Suprapubic skin (tissue), 4 donors: Measurements from ENCODE around the gene NLRP1. TPM values are rescaled to one million over a fixed set of nuclear protein-coding genes. Genes with fewer than 3 reads are reported as not detected.

Experiments
- DNase-seq, 2 donors: peaks; one replicate each; pipeline ENCODE4 v3.0.0-alpha.2; 2019; ENCODE audit warnings: low spot score in 2 of 2
- H3K27ac ChIP-seq: fragments of 200-600 bp; sonication (generic); one replicate; pipeline ENCODE4 v1.5.1; 2019
- H3K27me3 ChIP-seq: fragments of 200-600 bp; sonication (generic); one replicate; pipeline ENCODE4 v1.5.1; 2019
- H3K36me3 ChIP-seq: fragments of 200-600 bp; sonication (generic); one replicate; pipeline ENCODE4 v1.5.1; 2019
- H3K4me1 ChIP-seq: fragments of 200-600 bp; sonication (generic); one replicate; pipeline ENCODE4 v1.5.1; 2019
- H3K4me3 ChIP-seq: fragments of 200-600 bp; sonication (generic); one replicate; pipeline ENCODE4 v1.5.1; 2019; ENCODE audit warnings: mild to moderate bottlenecking
- H3K9me3 ChIP-seq: fragments of 200-600 bp; sonication (generic); one replicate; pipeline ENCODE4 v1.5.1; 2019
- CTCF ChIP-seq, 2 donors: fragments of 200-600 bp in 1 of 2; fragments of 450-650 bp in 1 of 2; sonication (generic) in 1 of 2; IDR thresholded peaks; one replicate each; pipeline ENCODE4 v1.5.1; 2016 to 2019; ENCODE audit warnings: antibody characterized with exemption in 2 of 2, mild to moderate bottlenecking in 1 of 2, moderate library complexity in 1 of 2
- EP300 ChIP-seq: sonication (generic); formaldehyde crosslinking; IDR thresholded peaks from one replicate; pipeline ENCODE4 v1.6.1; 2017; ENCODE audit warnings: antibody characterized with exemption
- POLR2A ChIP-seq, 2 donors: fragments of 450-650 bp; IDR thresholded peaks; one replicate each; pipeline ENCODE4 v1.6.1; 2017; ENCODE audit warnings: antibody characterized with exemption in 2 of 2, mild to moderate bottlenecking in 2 of 2, moderate library complexity in 2 of 2
- POLR2AphosphoS5 ChIP-seq, 3 donors: sonication (generic); formaldehyde crosslinking; IDR thresholded peaks; one replicate each; pipeline ENCODE4 v1.6.1; 2017; ENCODE audit warnings: antibody characterized with exemption in 3 of 3
- WGBS: methylation state at CpG from one replicate; pipeline ENCODE4 v1.1.5; 2018; 5-methylcytosine and 5-hydroxymethylcytosine counted together
- total RNA-seq, 4 donors: library from RNA; depleted of rRNA; stranded (reverse); fragments of >200 nt; gene quantifications; one replicate each; pipeline ENCODE4 v1.1.0, GENCODE V29; 2016

NLRP1 gene
- total RNA-seq, 4 donors from 2014 or later, result 66.9 to 279 (median 95.8) TPM

GRCh38 chr17:5600041-5600440, 15.7 kb upstream of the NLRP1 start:
- TF ChIP-seq POLR2AphosphoS5 (IDR thresholded peaks at IDR 0.05), result no peak
- no peak for TF ChIP-seq CTCF (IDR thresholded peaks at IDR 0.05)
- TF ChIP-seq EP300, result no peak
- TF ChIP-seq POLR2A (IDR thresholded peaks at IDR 0.05), result no peak
- no peak for DNase-seq
- H3K4me3 ChIP-seq, result no peak overlapping the region
- H3K9me3 ChIP-seq, result no peaks in the 10 kb centered on the region
- no peaks in the 10 kb centered on the region for H3K4me1 ChIP-seq
- no peaks in the 10 kb centered on the region for H3K36me3 ChIP-seq
- peaks cover 79% of the 10 kb centered on the region for H3K27me3 ChIP-seq
- H3K27ac ChIP-seq, result no peak overlapping the region

GRCh38 chr17:5598457-5598856, 14.1 kb upstream of the NLRP1 start:
- Histone ChIP-seq H3K4me1 (no peaks in the 10 kb centered on the region), H3K27me3 (peaks cover 82% of the 10 kb centered on the region), H3K36me3 (no peaks in the 10 kb centered on the region), H3K4me3 (no peak overlapping the region), H3K27ac (no peak overlapping the region), H3K9me3 (no peaks in the 10 kb centered on the region)
- 18% methylated on average over 4 of the region's 6 CpGs for WGBS
- no peak for DNase-seq
- TF ChIP-seq POLR2AphosphoS5 (IDR thresholded peaks at IDR 0.05) (no peak), POLR2A (IDR thresholded peaks at IDR 0.05) (no peak), CTCF (IDR thresholded peaks at IDR 0.05) (no peak), EP300 (no peak)

GRCh38 chr17:5596421-5596820, 12.1 kb upstream of the NLRP1 start:
- H3K27me3 ChIP-seq, result peaks cover 67% of the 10 kb centered on the region
- TF ChIP-seq POLR2A (IDR thresholded peaks at IDR 0.05) (no peak), EP300 (no peak), CTCF (IDR thresholded peaks at IDR 0.05) (no peak), POLR2AphosphoS5 (IDR thresholded peaks at IDR 0.05) (no peak)
- no peak for DNase-seq

GRCh38 chr17:5595831-5596230, 11.5 kb upstream of the NLRP1 start:
- H3K4me1 ChIP-seq, result no peaks in the 10 kb centered on the region
- no peak for TF ChIP-seq CTCF (IDR thresholded peaks at IDR 0.05)
- no peak for TF ChIP-seq EP300
- no peak for TF ChIP-seq POLR2A (IDR thresholded peaks at IDR 0.05)
- TF ChIP-seq POLR2AphosphoS5 (IDR thresholded peaks at IDR 0.05), result no peak
- H3K36me3 ChIP-seq, result no peaks in the 10 kb centered on the region
- no peak overlapping the region for H3K27ac ChIP-seq
- DNase-seq, result no peak
- H3K4me3 ChIP-seq, result no peak overlapping the region
- H3K9me3 ChIP-seq, result no peaks in the 10 kb centered on the region
- 65% methylated on average over 7 of the region's 7 CpGs for WGBS
- H3K27me3 ChIP-seq, result peaks cover 61% of the 10 kb centered on the region

More at GRCh38 chr17:5596421-5596820, 12.1 kb upstream of the NLRP1 start:
- Histone ChIP-seq H3K4me1 (no peaks in the 10 kb centered on the region), H3K36me3 (no peaks in the 10 kb centered on the region), H3K4me3 (no peak overlapping the region), H3K27ac (no peak overlapping the region), H3K9me3 (no peaks in the 10 kb centered on the region)
- 87% methylated on average over 2 of the region's 2 CpGs for WGBS

GRCh38 chr17:5592382-5592781, 8.1 kb upstream of the NLRP1 start:
- no peak for DNase-seq

More at GRCh38 chr17:5592382-5592781, 8.1 kb upstream of the NLRP1 start:
- Histone ChIP-seq H3K9me3 (no peaks in the 10 kb centered on the region), H3K4me3 (no peak overlapping the region), H3K27ac (no peak overlapping the region), H3K27me3 (peaks cover 28% of the 10 kb centered on the region), H3K36me3 (no peaks in the 10 kb centered on the region), H3K4me1 (no peaks in the 10 kb centered on the region)
- TF ChIP-seq POLR2A (IDR thresholded peaks at IDR 0.05), result no peak
- TF ChIP-seq CTCF (IDR thresholded peaks at IDR 0.05), result peak in 1 of 2 donors; percentile 38
- TF ChIP-seq EP300, result no peak
- no peak for TF ChIP-seq POLR2AphosphoS5 (IDR thresholded peaks at IDR 0.05)
- WGBS, result 14% methylated on average over 7 of the region's 7 CpGs
